GM12878 (cell line): Measurements from ENCODE around the gene HNRNPAB. TPM values are rescaled to one million over a fixed set of nuclear protein-coding genes. Genes with fewer than 3 reads are reported as not detected.

ENCODE experiments used
- ATF2 ChIP-seq: IDR thresholded peaks from 2 replicates; pipeline ENCODE4 v1.6.1; 2012; ENCODE audit warnings: low read length, inconsistent platforms
- EP300 ChIP-seq, 2 experiments: fragments of 150-350 bp in 1 of 2; IDR thresholded peaks; 2 replicates each; pipeline ENCODE4 v1.6.1; 2011 to 2012; ENCODE audit warnings: low read depth in 2 of 2, low read length in 2 of 2, borderline replicate concordance in 1 of 2, improper control_type of control experiment in 1 of 2, inconsistent platforms in 1 of 2; ENCODE audit not compliant: control insufficient read depth in 1 of 2
- HDAC2 ChIP-seq: fragments of 200-600 bp; sonication (generic); IDR thresholded peaks from 2 replicates; pipeline ENCODE4 v1.6.1; 2017
- IRF4 ChIP-seq: IDR thresholded peaks from 2 replicates; pipeline ENCODE4 v1.6.1; 2011; ENCODE audit warnings: low read depth, low read length
- MAX ChIP-seq: IDR thresholded peaks from 2 replicates; pipeline ENCODE4 v1.6.1; 2012; ENCODE audit warnings: low read depth, low read length, improper control_type of control experiment
- MEF2B ChIP-seq: fragments of 450-650 bp; IDR thresholded peaks from 2 replicates; pipeline ENCODE4 v1.6.1; 2018; ENCODE audit warnings: mild to moderate bottlenecking, moderate library complexity; ENCODE audit not compliant: partially characterized antibody, poor library complexity, severe bottlenecking
- MTA2 ChIP-seq: fragments of 450-650 bp; IDR thresholded peaks from 2 replicates; pipeline ENCODE4 v1.6.1; 2016; ENCODE audit warnings: low read depth, mild to moderate bottlenecking, moderate library complexity
- MTA3 ChIP-seq: IDR thresholded peaks from 2 replicates; pipeline ENCODE4 v1.6.1; 2012; ENCODE audit warnings: low read length, inconsistent platforms, borderline replicate concordance
- NKRF ChIP-seq: fragments of 450-650 bp; conservative IDR thresholded peaks from 2 replicates; pipeline ENCODE4 v1.6.1; 2017; ENCODE audit warnings: mild to moderate bottlenecking, moderate library complexity
- NR2C2 ChIP-seq: IDR thresholded peaks from 2 replicates; pipeline ENCODE4 v1.6.1; 2011; ENCODE audit warnings: borderline replicate concordance, low read depth; ENCODE audit not compliant: control insufficient read depth, insufficient read length
- POLR2A ChIP-seq: IDR thresholded peaks from 2 replicates; pipeline ENCODE4 v1.6.1; 2011; ENCODE audit warnings: low read depth, mild to moderate bottlenecking, low read length
- POLR2AphosphoS2 ChIP-seq: IDR thresholded peaks from 2 replicates; pipeline ENCODE4 v1.6.1; 2011; ENCODE audit warnings: low read depth, mild to moderate bottlenecking, low read length, improper control_type of control experiment, moderate library complexity
- RUNX3 ChIP-seq: IDR thresholded peaks from 2 replicates; pipeline ENCODE4 v1.6.1; 2012; ENCODE audit warnings: low read length, inconsistent platforms
- SMC3 ChIP-seq: IDR thresholded peaks from 2 replicates; pipeline ENCODE4 v1.6.1; 2011; ENCODE audit warnings: low read length, improper control_type of control experiment, borderline replicate concordance
- SREBF2 ChIP-seq: IDR thresholded peaks from 2 replicates; pipeline ENCODE4 v1.6.1; 2012; ENCODE audit warnings: mild to moderate bottlenecking, low read length
- YY1 ChIP-seq: IDR thresholded peaks from 2 replicates; pipeline ENCODE4 v1.6.1; 2011; ENCODE audit warnings: low read depth, mild to moderate bottlenecking, low read length
- ZBTB11 ChIP-seq: fragments of 450-650 bp; formaldehyde crosslinking; IDR thresholded peaks from 2 replicates; pipeline ENCODE4 v1.5.0; 2022; ENCODE audit warnings: mild to moderate bottlenecking, missing genetic modification characterization
- ZNF207 ChIP-seq: fragments of 450-650 bp; IDR thresholded peaks from 2 replicates; pipeline ENCODE4 v1.6.1; 2014; ENCODE audit warnings: antibody characterized with exemption, mild to moderate bottlenecking, borderline replicate concordance
- polyA plus RNA-seq, 11 experiments: library from polyadenylated mRNA; depleted of rRNA in 4 of 11; unstranded in 6 of 11; stranded (reverse) in 5 of 11; fragments of >200 nt; fragmentation: Nextera tagmentation in 4 of 11; fragmentation: Illumina TruSeq in 1 of 11; extraction: Ambion mirVana in 4 of 11; extraction: Trizol in 1 of 11; gene quantifications; 1 replicate in 1 of 11; 2 replicates in 10 of 11; pipeline versions ENCODE4 v1.2.1 to v1.2.3, GENCODE V29; 2011 to 2016; ENCODE audit warnings: inconsistent platforms in 2 of 11, missing spikeins in 2 of 11, low read depth in 1 of 11
- total RNA-seq, 4 experiments: library from RNA; depleted of rRNA in 3 of 4; stranded (reverse); fragments of >200 nt in 3 of 4; fragmentation: Illumina TruSeq in 1 of 4; extraction: Trizol in 1 of 4; gene quantifications; 2 replicates each; pipeline versions ENCODE4 v1.2.1 to v1.2.3, GENCODE V29; 2013 to 2021

Gene HNRNPAB
- total and polyA plus RNA-seq, 10 of the 15 experiments (the other 5 are each of a cell fraction or from before 2014, with no cell fraction given), result 42.3 to 330 (median 230) TPM

- TF ChIP-seq MEF2B (no peak), SREBF2 (no peak), POLR2A (peak; percentile 33), ZNF207 (no peak), EP300 (IDR thresholded peaks at IDR 0.05; ENCODE audit: borderline replicate concordance in 1 of 2, control insufficient read depth in 1 of 2, low read depth in 2 of 2, low read length in 2 of 2) (no peak), MTA2 (no peak), MTA3 (no peak), NKRF (no peak), ZBTB11 (no peak), NR2C2 (no peak), SMC3 (no peak), ATF2 (no peak), HDAC2 (no peak), RUNX3 (no peak), POLR2AphosphoS2 (0 out of 2 replicates have a peak, but pooled peaks have one; percentile 21), YY1 (no peak), MAX (no peak), IRF4 (no peak)
Measured at GRCh38 chr5:178211095-178212048, 7.0 kb downstream of the HNRNPAB start (continued).
